ENCODE data around the gene PATZ1.
A peak's percentile ranks its signal among the peaks of the same experiment; 100 is the strongest.
"Not testable (repeated sequence)": the region's sequence is repeated elsewhere in the genome, so short reads cannot be mapped to it uniquely, and the experiment has no call there.

PATZ1 gene

DNA sequence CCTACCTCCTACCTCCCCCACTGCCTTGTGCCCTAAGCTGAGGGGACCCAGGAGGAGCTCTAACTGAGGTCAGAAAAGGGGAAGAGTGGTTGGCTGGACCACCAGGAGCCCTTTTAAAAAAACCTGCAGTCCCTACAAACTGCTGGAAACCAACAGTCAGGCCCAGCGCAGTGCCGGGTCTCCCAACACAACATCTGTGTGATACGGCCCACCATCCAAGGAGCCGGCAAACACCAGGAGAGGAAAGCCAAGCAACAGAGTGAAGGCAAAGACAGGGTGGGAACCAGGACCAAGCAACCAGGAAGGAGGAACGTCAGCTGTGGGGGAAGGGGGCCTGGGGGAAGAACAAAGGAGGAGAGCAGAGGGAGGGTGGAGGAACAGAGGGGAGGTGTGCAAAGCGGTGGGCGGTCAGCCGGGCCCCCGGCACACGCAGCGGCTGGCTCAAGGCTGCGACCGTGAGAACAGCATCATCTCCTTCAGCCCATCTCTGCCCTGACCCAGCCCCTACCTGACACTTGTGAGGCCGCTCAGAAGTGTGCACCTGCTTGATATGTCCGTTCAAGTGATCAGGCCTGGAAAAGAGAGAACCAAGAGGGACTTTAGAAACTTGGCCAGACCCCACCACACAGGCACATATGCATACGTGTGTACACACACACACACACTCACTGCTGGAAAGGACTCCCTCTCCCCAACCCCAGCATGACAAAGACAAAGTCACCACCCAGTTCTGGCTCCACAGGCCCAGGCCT lies 3.6 kb downstream of the PATZ1 start:
- DNase-seq, result no peak

DNA sequence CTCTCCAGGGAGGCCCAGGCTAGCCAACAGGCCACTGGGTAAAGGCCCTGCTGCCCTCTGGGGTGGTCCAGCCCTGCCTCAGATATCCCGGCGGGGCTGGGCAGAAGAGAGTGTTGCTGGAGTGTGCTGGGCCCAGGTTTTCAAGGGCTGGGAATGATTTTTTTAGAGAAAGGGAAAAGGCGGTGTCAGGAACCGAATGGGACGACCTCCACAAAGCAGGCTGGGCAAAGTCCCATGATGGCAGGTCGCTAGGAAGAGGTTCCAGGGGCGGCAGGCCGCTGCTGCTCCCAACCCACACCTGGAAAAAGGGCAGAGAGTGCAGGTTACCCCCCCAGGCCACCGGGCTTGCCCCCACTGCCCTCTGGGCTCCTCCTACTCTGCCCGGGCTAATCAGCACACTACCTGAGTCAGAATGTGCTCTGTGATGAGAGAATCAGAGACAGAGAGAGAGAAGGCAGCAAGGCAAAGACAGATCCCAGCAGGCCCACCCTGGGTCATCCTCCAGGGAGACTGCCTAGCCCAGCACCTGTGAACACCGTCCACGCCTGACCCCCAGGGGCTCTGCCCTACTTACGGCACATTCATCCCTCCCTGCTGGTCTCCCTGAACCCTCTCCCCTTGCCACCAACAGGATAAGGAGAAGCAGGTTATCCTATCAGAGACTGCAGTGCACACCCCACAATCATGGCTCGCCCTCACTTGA lies 4.6 kb downstream of the PATZ1 start:
- no peak for DNase-seq

DNA sequence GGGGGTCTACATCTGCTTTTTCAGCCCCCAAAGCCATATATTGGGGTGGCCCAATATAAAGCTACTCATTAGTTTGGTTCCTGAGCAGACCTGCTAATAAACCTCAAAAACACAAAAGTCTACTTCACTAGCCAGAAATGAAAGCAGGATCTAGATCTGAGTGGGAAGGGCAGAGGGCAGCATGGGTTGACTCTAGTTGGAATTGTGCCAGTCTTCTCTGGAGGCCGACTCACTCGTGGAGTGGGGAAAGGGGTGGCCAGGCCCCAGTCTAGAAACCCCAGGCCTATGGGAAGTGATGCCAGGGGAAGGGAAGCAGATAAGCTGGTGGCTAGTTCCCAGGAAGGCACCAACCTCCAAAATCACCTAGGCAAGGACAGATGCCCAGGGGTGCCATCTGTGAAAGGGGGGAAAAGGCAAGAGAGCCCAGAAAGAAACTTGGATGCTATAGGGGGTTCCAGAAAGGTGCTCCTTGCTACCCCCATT lies 5.3 kb downstream of the PATZ1 start:
- no peak for DNase-seq

DNA sequence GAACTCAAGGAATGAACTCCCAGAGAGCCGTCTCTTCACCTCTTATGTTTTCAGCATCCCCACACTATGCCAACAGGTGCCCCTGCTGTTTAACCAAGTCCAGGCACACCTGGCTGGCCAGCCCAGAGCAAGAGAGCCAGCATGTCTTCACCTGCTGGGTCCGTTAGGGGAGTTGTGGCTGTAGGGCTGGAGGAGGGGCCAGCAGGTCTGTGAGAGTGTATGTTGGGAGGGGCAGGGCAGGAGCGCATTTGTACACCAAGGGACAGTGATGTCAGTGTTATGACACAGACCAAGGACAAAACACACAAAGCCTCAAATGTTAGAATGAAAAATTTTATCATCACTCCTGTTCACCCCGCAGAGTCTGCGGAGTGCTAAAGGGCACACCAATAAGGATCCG lies 5.8 kb downstream of the PATZ1 start:
- DNase-seq, result no peak

DNA sequence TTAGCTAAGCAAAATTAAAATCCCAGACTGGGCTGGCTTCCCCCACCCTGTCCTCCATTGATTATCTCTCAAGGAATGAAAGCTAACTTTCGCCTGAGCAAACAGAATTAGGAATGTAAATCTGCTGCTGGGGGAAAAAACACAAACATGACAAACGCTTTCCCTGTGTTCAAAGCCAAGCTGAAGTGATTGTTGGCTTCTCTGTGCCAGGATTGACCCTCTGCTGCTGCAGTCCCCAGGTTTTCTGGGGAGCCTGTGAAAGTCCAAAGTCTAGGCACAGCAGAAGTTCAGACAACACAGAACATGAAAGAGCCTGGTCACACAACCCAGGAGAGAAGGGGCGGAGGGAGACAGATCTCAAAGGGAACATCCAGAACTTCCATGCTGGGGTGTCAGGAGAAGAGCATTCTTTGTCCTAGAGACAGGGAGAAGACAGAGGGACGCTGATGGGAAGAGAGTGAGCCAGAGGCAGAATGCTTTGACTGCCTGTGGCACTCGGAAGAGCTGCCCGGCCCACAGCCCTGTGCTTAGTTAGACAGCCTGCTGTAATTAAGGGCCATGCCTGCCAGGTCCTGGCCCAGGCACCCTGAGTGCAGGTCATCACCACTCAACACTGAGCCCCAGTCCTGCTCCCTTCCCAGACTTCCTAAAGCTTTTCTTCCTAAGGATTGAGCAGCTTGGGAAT lies 6.9 kb downstream of the PATZ1 start:
- no peak for DNase-seq

DNA sequence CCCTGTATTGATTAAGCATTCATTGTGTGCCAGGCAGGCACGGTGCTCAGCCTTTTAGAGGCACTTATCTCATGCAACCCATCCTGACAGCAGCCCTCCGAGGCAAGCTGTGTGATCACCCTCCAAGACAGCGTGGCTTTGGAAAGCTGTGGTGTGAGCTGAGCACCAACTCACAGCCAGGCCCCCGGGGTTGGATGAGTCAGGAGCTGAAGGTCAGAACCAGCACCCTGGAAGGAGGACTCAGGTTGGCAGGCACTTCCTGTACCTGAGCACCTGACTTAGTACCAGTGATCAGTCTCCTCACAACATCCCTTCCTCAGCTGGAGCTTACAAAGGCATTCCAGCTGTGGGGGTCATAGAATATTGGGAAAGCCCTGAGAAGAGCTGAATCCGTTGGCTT lies 9.0 kb downstream of the PATZ1 start:
- no peak for DNase-seq

DNA sequence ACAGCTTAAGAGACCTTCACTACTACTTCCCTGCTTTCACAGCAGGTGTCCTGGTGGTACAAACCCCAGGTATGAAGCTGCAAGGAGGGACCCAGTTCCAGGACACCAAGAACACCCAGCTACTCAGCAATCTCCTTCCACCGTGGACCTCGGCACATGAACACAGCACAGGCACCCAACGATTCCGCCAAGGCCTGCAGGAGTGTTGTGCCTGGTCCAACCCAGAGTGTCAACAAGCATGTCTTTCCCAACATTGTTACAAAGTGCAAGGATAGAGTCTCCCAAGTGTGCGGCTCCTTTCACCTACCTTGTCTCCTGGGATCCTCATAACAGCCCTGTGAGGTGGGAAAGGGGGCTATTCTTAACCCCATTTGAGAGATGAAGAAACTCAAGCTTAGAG lies 11.8 kb downstream of the PATZ1 start:
- DNase-seq, result no peak

DNA sequence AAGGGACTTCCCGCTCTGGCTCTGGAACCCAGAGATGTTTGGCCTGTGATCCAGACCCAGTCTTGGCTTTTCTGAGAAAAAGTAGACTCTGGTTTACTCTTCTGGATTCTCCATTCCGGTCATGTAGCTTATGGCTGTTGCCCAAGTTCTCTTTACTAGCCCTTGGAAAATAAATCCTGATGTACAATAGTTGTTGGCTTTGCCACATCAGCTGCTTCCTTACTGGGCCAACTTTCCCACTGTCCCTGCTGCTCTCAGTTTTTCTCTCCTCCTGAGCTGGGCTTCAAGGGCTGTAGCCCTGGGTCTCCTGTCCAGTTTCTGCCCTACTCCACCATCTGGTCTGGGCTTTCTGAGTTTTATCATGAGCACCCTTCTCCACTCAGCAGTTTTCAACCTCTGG lies 12.5 kb downstream of the PATZ1 start:
- no peak for DNase-seq

DNA sequence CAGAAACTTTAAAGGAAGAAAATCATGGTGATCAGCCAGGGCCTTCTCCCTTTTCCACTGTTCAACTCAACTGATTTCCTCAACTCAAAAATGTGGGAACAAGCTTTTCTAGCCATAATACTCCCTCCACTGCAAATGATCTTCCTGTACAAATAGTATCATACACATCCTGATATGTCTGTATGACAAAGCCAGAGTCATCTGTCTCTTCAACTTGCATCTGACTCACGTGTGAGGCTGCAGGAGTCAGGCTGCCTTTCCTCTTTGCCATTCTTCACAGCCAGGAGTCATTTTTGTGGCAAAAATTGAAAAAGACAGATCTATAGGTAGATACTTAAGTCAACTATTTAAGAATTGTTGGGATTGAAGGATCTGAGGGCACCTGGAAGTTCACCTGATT lies 13.3 kb downstream of the PATZ1 start:
- DNase-seq, result no peak

DNA sequence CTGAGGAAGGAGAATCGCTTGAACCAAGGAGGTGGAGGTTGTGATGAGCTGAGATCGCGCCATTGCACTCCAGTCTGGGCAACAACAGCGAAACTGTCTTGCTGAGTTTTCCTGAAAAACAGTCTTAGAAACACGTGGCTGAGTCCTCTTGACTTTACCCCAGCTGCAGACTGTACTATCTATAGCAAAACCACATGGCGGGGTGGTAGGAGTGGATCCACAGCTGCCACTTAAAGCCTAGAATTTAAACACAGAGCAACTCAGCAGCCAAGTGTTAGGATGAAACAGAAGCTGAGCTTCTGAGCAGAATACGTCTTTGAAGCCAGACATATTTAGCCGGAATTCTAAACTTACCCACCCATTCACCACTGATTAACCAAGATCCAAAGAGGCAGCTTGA lies 14.1 kb downstream of the PATZ1 start:
- no peak for DNase-seq

DNA sequence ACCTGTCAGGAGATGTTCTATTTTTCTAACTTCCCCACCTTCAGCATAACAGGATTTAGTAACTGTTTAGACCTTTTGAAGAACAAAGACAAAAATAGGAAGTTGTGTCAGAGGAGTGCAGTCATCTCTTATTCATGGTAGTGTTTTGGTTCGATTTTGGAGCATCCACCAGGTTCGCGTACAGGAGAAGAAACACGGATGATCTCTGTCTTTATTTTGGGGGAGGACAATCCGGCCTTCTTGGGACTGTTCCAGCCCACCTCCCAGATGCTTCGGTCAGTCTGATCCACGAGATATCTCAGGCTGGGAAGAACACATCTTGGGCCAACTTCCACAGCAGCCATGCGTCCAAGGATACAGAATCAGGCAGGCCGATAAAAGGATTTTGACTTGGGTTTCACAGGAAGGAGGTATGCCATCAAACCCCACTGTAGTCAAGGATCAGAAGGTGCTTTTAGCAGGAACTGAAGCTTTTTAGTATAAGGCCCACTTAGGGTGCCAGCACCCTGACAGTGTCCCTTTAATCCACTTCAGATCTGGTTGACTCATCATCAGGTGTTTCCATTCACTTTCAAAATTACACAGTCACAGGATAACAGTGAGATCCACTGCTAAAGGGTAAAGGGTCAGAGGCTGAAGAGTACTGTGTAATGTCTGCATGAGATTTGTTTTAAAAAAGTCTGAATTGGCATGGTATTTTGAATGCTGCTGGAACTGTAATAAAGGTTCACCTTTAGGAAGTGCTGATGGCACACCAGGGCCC lies 16.5 kb downstream of the PATZ1 start:
- DNase-seq, result peak; percentile 37

DNA sequence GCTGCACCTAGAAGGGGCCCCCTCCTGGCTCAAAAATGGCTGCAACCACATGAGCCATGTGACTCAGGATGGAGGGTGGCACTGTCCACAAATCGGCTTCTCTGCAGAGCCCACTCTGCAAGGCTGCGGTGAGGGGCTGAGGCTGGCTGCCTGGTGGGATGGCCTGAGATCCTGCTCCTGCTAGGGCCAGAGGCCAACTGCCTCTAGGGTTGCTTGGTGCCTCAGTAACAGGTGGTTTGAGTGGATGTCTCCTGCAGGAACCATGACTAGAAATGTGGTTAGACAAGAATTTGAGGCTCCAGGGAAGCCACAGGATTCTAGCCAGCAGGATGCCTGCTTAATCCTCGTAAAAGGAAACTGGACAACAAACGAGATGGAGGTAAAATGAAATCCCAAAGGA lies 17.1 kb downstream of the PATZ1 start:
- peak; percentile 24 for DNase-seq

DNA sequence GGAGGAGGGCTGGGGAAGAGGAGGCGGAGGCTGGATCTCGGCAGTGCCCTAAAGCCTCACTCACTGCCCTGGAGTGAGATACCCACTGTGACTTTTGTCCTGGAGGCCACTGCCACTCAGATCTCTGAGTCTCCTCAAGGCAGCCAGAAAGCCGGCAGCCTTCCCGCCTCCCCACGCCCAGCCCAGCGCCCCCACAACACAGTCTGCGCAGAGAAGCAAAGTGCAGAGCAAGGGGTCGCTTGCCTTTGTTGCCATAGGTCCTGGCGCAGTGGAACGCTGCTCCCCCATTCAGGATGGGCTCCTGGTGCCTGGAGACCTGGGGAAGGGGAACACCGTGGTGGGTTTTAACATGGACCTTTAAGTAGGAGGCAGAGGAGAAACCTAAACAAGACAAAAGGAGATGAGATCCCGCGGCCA lies 17.6 kb downstream of the PATZ1 start:
- DNase-seq, result peak; percentile 47

DNA sequence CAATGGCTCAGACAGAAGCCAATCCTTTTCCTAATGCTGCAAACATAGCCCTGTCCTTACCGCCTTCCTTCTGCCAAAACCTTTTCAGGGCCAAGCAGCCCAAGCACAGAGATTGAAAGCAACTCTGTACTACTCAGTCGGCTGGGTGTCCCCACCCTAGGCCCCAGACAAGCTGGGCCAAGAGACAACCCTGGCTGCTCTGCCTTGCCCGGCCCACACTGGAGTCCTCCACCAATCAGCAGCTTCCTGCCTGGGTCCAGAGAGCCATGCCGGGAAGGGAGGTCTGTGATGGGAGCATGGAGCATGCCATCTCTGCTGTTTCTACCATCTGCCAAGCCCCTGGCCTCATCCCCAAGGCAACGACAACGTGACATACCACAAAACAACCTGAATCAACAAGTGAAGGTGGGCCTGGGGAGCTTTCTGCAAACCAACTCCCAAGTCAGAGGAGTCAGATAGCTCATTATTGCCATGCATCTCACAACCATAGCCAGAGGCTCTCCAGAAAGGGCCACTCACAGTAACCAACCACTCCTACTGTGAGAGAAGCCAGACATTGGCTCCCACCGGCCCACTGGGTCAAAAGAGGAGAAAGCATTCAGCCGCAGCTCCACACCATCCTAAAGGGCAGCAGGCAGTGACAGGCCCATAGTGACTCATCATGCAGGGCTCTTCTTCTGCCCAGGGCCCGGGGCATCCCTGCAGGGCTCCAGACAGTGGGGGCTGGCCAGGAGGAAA lies 18.2 kb downstream of the PATZ1 start:
- peak; percentile 43 for DNase-seq

DNA sequence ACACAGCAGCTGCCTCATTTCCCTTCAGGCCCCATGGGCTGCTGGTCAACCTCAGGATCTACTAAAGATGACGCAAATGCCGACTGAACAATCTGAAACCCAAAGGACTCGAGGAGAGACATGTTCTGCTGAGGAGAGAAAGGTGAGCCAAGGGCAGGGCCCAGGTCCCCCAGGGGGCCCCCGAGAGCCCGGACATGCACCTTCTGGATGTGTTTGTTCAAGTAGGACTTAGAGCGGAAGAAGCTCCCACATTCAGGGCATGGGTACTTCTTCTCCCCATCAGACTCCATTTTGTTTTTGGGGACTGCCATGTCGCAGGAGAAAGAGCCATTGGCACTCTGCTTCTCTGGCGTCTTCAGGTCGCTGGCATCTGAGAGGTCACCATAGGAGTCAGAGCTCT lies 19.3 kb downstream of the PATZ1 start:
- peak; percentile 36 for DNase-seq

DNA sequence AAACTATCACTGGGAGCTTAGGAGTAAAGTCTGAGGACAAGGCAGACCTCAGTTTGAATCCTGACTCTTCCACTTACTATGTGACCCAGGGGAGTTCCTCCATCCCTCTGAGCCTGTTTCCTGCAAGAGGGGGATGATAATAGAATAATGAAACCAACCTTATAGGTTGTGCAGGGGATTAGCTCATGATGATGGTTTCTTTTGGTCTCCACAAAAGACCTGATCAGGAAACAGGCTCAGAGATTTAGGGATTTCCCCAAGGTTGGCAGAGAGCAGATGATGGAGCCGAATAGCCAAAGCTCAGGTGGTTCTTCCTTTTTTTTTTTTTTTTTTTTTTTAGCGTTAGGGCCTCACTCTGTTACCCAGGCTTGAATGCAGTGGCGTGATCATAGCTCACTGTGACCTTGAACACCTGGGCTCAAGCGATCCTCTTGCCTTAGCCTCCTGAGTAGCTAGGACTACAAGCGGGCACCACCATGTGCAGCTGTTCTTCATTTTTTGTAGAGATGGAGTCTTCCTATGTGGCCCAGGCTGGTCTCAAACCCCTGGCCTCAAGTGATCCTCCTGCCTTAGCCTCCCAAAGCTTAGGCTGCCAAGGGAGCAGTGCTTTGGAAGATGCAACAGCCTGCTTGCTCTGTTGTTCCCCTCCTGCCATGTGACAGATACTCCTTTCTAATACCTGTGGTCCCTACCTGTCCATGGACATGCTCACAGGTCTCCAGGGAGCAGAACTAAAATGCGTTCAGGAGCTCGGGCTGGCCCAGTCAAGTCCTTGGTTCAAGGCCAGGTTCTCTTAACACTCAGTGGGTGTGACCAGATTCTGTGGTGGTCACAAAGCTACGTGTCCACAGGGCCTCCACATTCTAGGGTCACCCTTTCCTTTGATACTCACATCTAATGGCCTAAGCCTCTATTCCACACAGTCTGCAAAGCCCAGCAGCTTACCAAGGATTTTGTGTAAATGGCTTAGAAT lies 22.3 kb downstream of the PATZ1 start:
- peak; percentile 43 for DNase-seq

DNA sequence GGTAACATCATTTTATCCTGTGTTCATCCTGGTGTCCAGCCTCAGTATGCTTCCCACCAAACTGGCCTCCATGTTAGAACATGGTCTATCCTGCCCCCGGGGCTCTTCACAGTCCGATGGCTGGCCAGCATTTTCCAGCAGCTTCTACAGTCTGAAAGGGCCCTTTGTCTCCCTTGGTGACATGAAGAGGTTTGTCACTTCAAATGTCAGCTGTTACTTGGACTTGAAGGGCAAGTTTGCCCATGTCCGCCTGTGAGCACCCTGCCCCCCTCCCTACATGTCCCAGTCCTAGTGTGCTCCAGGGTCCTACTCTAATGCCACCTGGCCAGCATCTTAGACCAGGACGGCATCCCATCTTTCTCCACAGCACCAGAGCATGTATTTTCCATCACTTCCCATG lies 24.7 kb downstream of the PATZ1 start:
- DNase-seq, result peak; percentile 25

DNA sequence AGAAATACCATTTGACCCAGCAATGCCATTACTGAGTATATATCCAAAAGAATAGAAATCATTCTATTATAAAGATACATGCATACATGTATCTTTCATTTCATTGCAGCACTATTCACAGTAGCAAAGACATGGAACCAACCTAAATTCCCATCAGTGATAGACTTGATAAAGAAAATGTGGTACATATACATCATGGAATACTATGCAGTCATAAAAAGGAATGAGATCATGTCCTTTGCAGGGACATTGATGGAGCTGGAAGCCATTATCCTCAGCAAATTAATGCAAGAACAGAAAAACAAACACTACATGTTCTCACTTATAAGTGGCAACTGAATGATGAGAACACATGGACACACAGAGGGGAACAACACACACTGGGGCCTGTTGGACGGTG lies 31.9 kb downstream of the PATZ1 start:
- DNase-seq, result not testable (repeated sequence)

DNA sequence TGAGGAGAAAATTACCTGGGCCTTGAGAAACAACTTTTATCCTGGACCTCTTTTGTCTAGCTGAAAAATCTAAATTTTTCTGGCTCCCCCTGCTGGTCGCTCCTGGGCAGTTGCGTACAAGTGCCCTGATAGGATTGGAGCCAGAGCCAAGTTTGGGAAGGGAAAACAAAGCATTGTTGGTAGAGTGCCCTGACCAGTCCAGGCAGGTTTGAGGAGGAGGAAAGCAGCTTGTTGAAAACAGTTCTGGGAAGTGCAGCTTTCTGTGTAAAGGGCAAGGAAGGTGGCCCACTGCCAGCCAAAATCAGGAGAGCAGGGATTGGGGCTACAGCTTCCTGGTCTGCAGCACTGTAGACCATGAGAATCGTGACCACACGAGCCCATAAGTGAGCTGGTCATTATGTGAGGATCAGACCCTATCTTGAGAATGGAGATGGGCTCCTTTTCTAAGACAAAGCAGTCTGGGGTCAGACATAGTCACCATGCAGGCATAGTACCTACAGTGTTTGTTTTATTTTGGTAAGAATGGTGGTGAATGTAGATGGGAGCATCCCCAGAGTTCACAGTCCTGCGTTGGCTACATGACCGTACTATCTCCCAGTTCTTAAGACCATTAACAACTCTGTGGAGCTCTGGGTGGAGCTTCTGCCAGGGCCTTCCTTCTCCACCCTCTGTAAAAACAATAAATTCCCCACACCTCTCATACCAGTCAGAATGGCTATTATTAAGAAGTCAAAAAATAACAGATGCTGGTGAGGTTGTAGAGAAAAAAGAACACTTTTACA lies 32.6 kb downstream of the PATZ1 start:
- peak; percentile 86 for DNase-seq

DNA sequence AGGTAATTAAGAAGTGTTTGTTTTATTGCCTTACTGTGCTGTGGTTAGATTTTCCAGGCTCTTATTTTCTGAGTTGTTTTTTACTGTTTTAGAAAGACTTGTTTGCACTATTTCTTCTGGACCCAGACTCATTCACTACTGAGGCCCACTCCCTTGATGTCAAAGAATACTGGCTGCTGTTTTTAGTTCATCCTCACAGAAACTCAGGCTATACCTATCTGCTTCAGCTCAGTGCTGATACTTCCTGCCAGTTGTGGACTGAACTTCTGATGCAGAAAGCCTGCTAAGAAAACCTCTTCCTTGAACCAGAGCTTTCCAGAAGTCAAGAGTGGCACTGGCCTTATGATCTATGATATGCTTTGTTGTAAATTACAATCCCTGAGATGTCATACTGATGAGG lies 38.0 kb downstream of the PATZ1 start:
- DNase-seq, result no peak

Data from activated effector memory CD4-positive, alpha-beta T cell treated with anti-CD3 and anti-CD28 coated beads, Interleukin-2, amount 50 U/mL, for 16 hours (primary cell).